Urothelium cell line (cell line): ENCODE data around the gene HMCN2.
A peak's percentile ranks its signal among the peaks of the same experiment; 100 is the strongest.

Experiments
- DNase-seq: peaks from one replicate; pipeline ENCODE4 v3.0.0; 2011; ENCODE audit warnings: low spot score, mixed read lengths
- FAIRE-seq: peaks from 2 replicates; lab custom pipeline; 2011; peaks lifted over from hg19 to GRCh38; lab: Jason Lieb, UNC

Gene HMCN2

DNA sequence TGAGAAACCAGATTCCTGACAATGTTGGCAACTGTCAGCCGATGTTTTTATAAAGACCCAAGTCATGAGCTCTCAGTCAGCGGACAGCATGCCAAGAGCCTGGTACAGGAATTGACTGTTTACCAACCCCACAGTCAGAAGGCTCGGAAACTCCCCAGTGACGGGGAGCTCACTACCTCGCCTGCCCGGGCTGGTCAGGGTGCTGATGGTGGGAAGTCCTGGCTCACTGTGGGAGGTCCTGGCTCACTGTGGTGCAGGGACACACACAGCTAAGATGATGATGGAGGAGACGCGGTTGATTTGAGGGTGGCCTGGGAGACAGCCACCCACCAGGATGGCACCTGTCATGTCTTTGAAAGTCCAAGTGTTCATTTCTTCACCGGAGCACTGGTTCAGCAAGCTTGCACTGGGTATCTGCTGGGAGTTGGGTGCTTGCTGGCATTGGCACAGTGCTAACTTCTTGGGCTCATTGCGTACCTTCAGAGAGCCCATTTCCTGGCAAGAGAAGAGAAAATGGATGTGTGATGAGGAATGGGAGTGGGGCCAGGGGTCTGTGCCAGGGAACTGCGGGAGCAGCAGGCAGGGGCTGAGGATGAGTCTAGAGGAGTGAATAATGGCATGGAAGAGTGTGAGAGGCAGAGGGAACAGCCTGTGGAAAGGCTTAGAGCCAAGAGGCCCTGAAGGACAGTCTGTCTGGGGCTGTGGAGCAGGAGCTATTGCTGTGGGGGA is 194.5 kb downstream of the HMCN2 start:
- no peak for FAIRE-seq
- DNase-seq, result no peak

DNA sequence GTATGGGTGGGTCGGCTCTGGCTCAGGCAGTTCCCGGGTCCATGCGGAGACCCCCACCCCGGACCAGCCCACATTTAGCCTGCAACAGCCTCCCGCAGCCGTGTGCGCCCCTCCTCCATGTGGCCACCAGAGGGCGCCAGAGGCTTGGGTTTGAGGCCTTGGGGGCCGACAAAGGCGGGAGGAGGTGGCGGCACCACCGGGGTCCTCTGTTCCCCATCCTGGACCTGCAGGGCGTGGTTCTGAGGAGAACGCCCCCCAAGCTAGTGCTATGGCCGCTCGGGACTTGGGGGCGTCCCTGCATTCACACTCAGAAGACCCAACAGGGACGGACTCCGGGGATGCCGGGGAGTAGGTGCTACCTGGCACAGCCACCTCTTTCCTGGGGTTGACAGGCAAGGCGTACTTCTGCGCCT is 195.7 kb downstream of the HMCN2 start:
- DNase-seq (peak; percentile 73), FAIRE-seq (no peak)

DNA sequence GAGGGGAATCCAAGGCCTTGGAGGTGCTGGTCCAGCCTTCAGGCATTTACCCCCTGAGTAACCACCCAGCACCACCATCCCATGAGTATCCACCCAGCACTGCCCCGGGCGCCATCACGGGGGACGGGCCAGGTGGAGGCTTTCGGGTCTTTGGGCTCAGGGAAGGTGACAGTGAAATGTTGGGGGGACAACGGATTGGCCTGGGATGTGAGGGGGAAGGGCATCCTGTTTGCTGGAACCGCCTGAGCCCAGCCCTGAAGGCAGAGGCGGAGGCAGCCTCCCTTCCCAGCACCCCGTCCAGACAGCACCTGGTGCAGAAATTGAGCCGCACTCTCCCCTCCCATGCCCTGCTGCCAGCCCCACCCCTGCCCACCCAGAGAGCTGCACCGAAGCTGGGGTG is 196.2 kb downstream of the HMCN2 start:
- FAIRE-seq (no peak), DNase-seq (no peak)

DNA sequence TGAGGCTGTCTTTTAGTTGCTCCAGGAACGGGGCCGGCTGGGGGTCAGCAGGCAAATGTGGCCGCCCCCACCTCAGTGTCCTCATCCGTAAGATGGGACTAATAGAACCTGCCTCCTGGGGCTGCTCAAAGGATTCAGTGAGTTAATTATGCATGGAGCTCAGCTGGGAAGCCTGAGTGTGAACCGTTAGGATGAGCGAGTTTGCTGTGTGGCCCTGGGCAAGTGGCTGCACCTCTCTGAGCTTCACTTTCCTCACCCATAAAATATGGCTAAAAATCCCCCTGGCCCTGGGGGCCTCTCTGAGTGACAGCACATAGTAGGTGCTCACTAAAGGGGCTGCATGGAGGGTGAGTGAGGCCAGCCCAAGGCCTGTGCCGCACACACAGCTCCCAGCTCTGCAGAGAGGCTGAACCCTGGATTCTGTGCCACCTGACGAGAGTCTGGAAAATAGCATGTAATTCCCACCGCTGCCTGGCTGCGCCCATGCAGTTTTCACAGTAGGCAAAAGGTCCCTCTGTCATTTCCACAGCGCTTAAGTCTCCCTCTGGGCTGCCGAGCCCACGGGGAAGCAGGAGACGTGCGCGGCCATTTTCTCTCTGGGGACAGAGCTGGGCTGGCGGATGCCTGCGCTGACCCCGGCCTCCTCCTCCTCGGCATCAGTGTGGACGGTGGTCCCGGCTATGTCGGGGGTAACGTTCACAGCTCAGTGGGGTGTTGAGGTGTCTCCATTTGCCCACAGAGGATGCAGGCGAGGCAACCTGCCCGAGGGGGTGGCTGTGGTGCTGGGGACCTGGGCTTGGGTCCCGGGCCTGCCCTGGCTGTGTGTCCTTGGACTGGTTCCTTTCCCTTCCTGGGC is 197.4 kb downstream of the HMCN2 start:
- DNase-seq (no peak), FAIRE-seq (no peak)

DNA sequence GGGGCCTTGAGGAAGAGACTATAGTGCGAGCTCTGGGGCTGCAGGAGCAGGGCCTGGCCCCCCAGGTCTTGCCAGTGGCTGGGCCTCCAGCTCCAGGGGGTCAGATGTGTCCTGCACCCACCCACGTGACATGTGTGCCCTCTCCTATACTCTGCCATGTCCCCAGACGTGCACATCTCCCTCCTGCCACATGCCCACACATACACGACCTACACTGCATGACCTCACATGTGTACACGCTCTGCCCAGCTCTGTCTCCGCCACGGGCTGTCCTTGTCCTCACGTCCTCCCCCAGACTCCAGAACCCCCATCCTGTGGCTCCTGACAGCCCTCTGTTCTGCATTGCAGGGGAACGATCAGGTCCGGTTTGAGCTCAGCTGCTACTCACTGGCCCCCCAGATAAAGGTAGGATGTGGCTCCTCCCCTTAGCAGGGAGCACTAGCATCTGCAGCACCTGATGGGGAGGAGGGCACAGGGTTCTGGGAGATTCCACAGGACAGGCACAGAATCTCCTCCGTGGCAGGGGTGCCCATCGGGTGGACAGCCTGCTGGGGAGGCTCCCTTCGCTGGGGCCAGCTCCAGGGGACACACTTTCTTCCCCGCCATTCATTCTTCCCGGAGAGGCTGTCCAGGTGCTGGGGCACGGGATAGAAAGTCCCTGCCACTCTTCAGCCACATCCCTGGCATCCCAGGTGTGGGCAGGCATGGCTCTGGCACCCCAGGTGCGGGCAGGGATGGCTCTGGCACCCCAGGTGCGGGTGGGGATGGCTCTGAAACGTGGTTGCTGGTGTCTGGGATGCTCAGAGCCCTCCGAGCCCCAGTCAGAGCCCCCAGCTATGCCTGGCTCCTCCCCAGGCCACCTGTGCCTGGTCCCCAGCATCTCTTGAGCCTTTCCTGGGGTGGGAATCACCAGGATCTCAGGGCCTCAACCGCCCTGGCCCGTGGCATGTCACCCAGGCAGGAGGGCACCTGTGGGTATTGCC is 198.5 kb downstream of the HMCN2 start:
- no peak for DNase-seq
- FAIRE-seq, result no peak

DNA sequence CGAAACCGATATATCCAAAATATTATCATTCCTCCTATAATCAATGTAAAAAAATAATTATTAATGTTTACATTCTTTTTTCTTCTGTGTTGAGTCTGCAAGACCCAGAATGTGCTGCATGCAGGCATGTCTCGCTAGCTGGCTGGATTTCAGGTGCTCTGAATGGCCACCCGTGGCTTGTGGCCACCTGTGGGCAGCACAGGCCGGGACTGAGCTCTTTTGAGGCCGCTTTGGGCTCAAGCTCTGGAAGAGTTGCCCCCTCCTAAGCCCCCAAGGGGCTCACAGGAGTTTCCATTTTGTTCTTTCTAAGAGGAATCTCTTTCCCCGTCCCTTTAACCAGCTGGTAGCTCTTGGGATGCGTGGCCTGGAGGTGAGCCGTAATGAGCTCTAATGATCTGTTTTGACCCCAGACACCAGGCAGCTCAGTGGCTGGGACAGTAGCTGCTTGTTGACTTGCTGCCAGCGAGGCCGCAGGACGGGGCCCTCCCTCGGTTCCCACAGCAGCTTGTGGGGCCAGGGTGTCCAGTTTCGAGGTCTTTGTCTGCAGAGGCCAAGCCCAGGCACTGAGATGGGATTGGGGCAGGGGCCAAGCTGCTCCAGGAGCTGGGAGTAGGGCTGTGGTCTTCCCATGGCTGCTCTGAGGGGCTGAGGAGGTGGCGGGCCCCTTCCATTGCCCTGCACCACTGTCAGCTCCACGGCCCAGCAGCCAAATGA is 200.0 kb downstream of the HMCN2 start:
- FAIRE-seq (no peak), DNase-seq (no peak)

DNA sequence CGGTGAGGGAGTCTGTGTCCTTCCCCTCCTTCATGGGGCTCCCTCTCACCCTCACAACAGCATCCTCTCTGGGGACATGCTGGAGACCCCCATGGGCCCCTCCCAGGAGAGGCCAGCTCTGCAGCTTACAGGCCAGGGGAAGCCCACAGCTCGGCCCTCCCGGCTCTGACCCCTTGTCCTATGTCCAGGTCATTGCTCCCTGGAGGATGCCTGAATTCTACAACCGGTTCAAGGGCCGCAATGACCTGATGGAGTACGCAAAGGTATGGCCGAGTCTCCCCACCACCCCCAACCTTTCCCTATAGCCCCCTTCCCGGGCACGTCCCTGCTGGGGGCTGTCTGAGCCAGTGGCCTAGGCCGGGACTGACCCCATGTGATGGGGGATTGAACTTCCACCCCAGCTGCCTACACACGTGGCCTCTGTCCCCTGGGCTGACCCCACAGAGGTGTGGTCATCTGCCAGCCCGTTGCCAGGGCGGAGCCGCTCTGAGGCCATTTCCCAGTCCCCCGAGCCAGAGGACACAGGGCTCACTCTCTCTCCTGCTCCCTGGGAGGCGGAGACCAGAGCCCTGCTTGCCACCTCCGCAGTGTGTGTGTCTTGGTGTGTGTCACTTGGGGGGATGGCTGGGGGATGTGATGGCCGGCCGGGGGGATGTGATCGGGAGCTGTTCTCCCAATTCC is 201.1 kb downstream of the HMCN2 start:
- FAIRE-seq (no peak), DNase-seq (no peak)

DNA sequence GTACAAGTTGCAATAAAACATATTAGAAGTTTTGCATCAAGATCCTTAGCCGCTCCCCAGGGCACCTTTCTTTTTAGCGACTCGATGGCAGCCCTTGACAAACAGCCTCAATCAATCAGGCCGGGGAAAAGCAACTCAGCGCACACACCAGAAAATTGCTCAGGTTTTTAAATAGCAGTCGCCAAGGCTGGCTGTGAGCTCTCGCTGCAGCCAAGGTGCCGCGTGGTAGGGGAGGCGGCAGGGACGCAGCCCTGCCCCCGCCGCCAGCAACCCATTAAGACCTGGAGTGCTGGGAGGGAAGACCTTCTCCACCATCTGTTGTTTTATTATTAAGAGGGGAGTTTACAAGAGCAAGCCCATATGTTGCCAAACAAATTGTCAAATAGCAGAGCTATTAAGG is 201.8 kb downstream of the HMCN2 start:
- no peak for FAIRE-seq
- no peak for DNase-seq

DNA sequence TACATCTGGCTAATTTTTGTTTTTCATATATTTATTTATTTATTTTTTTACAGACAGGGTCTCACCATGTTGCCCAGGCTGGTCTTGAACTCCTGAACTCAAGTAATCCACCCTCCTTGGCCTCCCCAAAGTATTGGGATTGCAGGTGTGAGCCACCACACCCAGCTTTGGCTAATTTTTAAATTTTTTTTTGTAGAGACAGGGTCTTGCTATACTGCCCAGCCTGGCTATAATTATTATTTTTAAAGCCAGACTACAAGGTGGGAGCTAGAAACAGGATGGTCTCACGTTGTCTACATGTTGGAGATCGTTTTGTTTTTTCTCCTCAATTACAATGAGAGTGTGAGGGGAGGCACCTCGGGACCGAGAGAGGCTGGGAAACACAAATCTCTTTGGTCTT is 203.0 kb downstream of the HMCN2 start:
- no peak for FAIRE-seq

DNA sequence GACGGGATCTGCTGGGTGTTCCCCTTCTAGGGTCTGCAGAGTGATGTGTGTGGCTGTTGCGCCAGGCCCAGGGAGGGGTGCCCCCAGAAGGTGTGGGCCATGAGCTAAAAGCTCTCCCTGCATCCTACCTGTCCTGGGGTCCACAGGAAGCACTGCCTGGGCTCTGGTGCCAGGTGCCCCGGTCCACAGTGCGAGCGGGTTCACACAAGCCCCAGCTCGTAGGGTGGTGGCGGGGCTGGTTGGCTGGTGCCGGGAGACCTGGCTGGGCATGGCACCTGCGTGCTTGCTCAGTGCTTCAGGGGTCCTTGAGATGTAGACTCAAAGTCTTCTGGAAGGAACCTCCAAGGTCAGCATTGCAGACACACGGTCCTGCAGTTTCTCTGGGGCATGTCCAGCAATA is 204.7 kb downstream of the HMCN2 start:
- DNase-seq (no peak), FAIRE-seq (no peak)

More for the DNA sequence above, 203.0 kb downstream of the HMCN2 start:
- DNase-seq, result no peak

DNA sequence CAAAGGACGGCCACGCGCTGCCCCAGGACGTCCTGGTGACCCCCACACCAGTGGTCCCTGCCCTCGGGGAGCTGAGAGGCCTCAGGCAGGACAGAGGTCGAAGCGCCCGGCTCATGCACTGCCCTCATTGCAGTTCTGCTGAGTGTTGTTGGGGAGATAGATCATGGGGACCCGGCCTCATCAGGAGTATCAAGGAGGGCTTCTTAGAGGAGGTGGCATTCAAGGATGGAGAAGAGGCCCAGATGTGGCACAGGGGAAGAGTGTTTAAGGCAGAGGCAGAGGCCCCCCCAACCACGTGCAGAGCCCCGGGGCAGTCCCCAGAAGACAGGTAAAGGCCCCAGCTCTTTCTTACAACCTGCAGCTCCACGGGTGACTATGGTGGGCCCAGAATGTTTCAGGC is 205.4 kb downstream of the HMCN2 start:
- no peak for FAIRE-seq
- no peak for DNase-seq

DNA sequence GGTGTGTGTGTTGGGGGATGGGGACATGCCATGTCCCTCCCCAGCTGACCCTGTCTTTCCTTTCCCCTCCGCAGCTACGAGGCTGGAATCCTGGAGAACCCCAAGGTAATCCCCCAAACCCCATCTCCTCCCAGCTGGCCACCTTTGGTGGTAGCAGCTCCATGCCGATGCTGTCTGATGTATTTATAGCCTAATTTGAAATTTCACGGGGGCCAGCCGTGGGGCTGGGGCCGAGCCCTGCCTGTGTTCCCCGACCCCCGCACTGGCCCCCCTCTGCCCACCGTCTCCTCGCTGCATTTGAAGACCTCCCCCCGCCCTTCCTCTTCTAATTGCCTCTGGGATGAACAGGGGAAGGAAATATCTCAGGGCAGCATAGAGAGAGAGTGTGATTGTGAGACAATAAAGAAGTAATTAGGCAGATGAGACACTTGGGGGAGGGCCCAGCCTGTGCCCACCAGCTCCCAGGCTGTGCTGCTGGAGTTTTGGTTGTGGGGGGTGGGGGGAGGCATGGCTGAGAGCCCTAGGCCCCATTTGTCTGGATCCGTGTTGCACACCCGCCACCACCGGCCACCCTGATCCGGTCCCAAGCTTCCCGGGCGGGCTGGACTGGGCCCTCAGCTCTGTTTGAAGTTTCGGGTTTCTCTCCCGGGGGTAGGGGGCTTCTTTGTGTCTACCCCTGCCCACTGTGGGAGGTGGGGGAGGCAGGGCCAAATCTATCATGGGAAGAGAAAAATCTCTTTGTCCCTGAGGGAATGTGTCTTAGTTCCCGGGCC is 206.0 kb downstream of the HMCN2 start:
- FAIRE-seq, result no peak

DNA sequence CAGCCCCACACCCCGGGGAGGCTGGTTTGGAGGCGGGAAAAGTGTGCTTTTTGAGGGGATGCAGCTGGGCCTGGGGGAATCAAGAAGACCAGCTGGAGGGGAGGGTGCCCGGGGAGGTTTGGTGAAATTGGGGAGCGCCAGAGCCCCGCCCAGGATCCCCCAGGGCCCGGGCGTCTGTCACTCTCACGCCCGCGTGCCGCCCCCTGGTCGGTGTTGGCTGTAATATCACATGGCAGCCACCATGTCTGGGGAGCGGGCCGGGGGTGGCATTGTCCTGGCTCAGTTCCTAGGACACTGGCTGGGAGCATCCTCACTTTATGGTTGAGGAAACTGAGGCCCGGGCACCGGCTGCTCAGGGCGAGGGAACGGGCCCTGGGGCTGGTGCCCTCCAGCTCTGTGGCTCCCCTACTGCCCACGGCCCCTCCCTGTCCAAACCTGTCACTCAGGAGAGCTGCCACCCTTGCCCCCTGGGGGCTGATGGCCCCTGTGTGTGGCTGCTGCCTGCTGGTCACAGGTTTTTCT is 206.7 kb downstream of the HMCN2 start:
- no peak for DNase-seq
- no peak for FAIRE-seq

More for the DNA sequence above, 206.0 kb downstream of the HMCN2 start:
- no peak for DNase-seq

DNA sequence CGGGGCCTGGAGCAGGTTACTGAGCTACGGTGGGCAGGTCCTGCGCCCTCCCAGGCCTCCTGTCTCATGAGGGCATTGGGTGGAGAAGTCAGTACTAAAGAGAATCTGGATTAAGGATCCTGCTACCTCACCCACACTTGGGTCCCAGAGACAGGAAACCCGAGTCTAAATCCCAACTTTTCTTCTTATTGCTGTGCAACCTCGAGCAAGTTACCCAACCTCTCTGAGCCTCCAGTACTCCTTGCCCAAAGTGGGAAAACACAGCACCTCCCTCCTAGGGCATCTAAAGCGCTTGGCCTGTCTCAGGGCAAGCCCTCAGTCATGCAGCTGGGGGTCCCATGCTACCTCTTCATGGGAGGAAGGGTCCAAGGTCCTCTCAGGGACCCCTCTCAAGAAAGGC is 207.4 kb downstream of the HMCN2 start:
- FAIRE-seq, result no peak
- DNase-seq, result no peak

DNA sequence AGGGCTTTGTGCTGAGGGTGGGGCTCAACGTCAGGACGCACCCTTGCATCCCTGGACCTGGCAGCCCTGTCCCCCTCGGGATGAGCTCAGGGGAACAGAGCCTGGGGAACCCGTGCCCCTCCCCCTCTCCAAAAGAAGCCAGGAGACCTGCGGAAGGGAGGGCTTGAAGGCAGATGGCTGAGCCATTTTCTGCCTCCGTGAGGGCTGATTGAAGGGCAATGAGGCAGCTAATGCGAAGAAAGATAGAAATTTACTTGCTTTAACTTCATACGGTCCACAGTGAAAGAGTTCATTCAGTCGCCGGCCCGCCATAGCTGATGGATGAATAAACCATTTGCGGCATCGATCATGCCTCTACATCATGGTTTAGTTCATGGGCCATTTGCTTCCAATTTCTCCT is 208.0 kb downstream of the HMCN2 start:
- no peak for FAIRE-seq
- no peak for DNase-seq

DNA sequence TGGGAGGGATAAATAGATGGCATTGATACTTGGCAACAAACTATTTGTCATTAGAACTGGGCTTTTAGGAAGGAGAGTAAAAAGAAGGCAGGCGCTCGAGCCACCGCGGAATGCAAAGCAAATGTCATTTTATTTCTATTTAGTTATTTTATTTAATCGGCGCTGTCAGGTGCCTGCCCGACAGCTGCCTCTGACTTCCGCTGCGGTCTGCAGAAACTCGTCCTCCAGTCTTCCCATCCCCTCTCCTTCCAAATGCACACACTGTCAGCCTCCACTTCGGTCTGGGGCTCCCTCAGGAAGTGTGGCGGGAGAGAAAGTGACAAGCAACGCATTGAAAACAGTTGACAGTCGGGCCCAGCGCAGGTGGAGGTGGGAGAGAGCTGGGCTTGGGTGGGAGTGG is 208.5 kb downstream of the HMCN2 start:
- DNase-seq (no peak), FAIRE-seq (no peak)

DNA sequence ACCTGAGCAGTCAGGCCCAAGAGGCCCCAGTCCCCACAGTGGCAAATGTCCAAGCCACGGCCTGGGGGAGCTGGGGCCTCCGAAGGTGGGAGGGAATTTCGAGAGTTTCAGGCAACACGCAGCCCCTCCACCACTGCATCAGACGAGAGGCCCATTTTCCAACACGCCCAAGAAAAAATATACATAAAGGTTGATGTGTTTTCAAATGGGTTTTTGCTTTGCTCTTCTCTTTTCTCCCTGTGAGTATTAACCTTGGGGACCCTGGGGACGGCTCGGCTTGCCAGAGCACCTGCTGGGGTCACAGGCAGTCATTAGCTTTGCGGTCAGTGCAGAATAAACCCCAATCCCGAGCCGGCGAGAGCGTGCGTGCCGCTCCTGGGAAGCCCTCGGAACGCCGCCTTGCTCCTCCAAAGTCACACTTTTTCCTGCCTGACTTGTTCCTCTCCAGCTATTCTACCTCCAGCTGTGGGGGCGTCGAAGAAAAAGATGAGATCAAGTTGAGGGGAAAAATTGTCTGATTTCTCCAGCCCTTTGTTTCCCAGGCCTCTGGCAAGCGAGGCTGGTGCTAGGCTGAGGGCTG is 210.7 kb downstream of the HMCN2 start:
- DNase-seq, result no peak
- FAIRE-seq, result no peak

DNA sequence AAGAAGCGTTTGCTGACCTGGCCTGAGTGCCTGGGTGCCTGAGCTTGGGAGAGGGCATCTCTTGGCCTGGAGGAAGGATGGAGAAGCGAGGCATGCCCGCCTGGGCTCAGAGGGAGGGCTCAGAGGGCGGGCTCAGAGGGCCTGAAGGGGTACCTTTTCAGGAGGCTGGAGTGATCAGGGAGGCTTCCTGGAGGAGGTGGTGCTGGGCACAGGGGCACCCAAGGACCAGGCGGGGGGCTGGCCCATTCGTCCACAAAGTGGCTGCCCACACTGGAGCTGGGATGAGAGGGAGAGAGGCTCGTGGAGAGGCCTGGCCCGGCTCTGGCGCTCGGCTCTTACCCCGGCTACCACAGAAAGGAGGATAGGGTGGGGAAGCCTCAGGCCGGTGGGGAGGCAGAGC is 212.0 kb downstream of the HMCN2 start:
- DNase-seq (no peak), FAIRE-seq (no peak)

DNA sequence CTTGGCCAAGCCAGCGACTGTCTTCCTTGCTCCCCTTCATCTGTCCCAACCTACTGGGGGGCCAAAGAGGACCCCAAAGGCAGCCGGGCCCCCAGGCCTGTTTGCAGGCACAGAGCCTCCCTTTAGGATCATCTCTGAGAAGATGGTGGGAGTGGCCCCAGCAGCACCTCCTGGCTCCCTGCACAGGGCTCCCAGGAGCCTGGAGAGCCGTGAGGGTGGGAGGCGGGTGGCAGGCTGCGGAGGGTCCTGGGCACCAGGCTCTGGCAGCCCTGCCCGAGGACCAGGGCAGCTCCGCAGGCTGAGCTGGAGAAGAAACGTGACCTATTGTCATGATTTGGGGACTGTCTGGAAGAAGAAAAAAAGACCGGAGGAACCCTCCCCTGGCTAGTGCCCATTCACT is 212.6 kb downstream of the HMCN2 start:
- DNase-seq (no peak), FAIRE-seq (no peak)
